HepG2 (cell line): ENCODE data around the gene ELFN1. TPM values are rescaled to one million over a fixed set of nuclear protein-coding genes. Genes with fewer than 3 reads are reported as not detected.

Experiments used
- ATF5 ChIP-seq: sonication (generic); formaldehyde crosslinking; IDR thresholded peaks from 2 replicates; pipeline ENCODE4 v1.4.0; 2020; ENCODE audit warnings: mild to moderate bottlenecking, low read depth, missing genetic modification reagents
- CENPX ChIP-seq: sonication (generic); formaldehyde crosslinking; IDR thresholded peaks from 2 replicates; pipeline ENCODE4 v1.9.0; 2021; ENCODE audit warnings: mild to moderate bottlenecking, missing genetic modification reagents, moderate library complexity
- GATAD2A ChIP-seq: IDR thresholded peaks from 2 replicates; pipeline ENCODE4 v1.6.1; 2016
- HHEX ChIP-seq: IDR thresholded peaks from 2 replicates; pipeline ENCODE4 v1.6.1; 2016; ENCODE audit warnings: control low read depth
- HIVEP1 ChIP-seq: sonication (generic); formaldehyde crosslinking; IDR thresholded peaks from 2 replicates; pipeline ENCODE4 v1.4.0; 2020; ENCODE audit warnings: mild to moderate bottlenecking, missing genetic modification reagents
- HOMEZ ChIP-seq: IDR thresholded peaks from 2 replicates; pipeline ENCODE4 v1.6.1; 2016; ENCODE audit warnings: low read depth
- MAZ ChIP-seq, 2 experiments: sonication (generic) in 1 of 2; formaldehyde crosslinking in 1 of 2; IDR thresholded peaks; 2 replicates each; pipeline versions ENCODE4 v1.5.0 to v1.6.1; 2012 to 2020; ENCODE audit warnings: low read depth in 2 of 2, mild to moderate bottlenecking in 2 of 2, borderline replicate concordance in 1 of 2, improper control_type of control experiment in 1 of 2, low read length in 1 of 2, missing genetic modification reagents in 1 of 2, moderate library complexity in 1 of 2
- MIER3 ChIP-seq: IDR thresholded peaks from 2 replicates; pipeline ENCODE4 v1.6.1; 2016; ENCODE audit warnings: missing compliant biosample characterization, borderline replicate concordance
- MXD4 ChIP-seq: IDR thresholded peaks from 2 replicates; pipeline ENCODE4 v1.6.1; 2016; ENCODE audit warnings: mild to moderate bottlenecking, missing biosample characterization, missing genetic modification reagents
- NONO ChIP-seq, 2 experiments: fragments of 450-650 bp in 1 of 2; sonication (generic) in 1 of 2; formaldehyde crosslinking in 1 of 2; IDR thresholded peaks in 1 of 2; conservative IDR thresholded peaks in 1 of 2; 2 replicates each; pipeline versions ENCODE4 v1.6.1 to v1.8.0; 2017 to 2022; ENCODE audit warnings: mild to moderate bottlenecking in 1 of 2, missing genetic modification reagents in 1 of 2, moderate library complexity in 1 of 2
- ONECUT2 ChIP-seq: sonication (generic); formaldehyde crosslinking; IDR thresholded peaks from 2 replicates; pipeline ENCODE4 v1.4.0; 2020; ENCODE audit warnings: missing genetic modification reagents
- PRDM4 ChIP-seq: sonication (generic); formaldehyde crosslinking; IDR thresholded peaks from 2 replicates; pipeline ENCODE4 v1.9.0; 2021; ENCODE audit warnings: missing genetic modification reagents, borderline replicate concordance
- SAP130 ChIP-seq: IDR thresholded peaks from 2 replicates; pipeline ENCODE4 v1.6.1; 2016; ENCODE audit warnings: low read depth
- ZBTB38 ChIP-seq: sonication (generic); formaldehyde crosslinking; IDR thresholded peaks from 2 replicates; pipeline ENCODE4 v1.5.1; 2020; ENCODE audit warnings: mild to moderate bottlenecking, missing genetic modification reagents
- ZBTB7A ChIP-seq: sonication (generic); formaldehyde crosslinking; IDR thresholded peaks from 2 replicates; pipeline ENCODE4 v1.8.0; 2022; ENCODE audit warnings: mild to moderate bottlenecking, missing genetic modification reagents
- ZFP62 ChIP-seq: sonication (generic); formaldehyde crosslinking; IDR thresholded peaks from 2 replicates; pipeline ENCODE4 v1.4.0; 2020; ENCODE audit warnings: missing genetic modification reagents
- ZNF142 ChIP-seq: sonication (generic); formaldehyde crosslinking; IDR thresholded peaks from 2 replicates; pipeline ENCODE4 v1.4.0; 2020; ENCODE audit warnings: missing genetic modification reagents
- ZNF263 ChIP-seq: sonication (generic); formaldehyde crosslinking; IDR thresholded peaks from 2 replicates; pipeline ENCODE4 v1.4.0; 2020; ENCODE audit warnings: missing genetic modification reagents
- ZNF674 ChIP-seq: sonication (generic); formaldehyde crosslinking; IDR thresholded peaks from 2 replicates; pipeline ENCODE4 v1.5.0; 2020; ENCODE audit warnings: low read depth, mild to moderate bottlenecking, missing genetic modification reagents
- ZSCAN20 ChIP-seq: sonication (generic); formaldehyde crosslinking; IDR thresholded peaks from 2 replicates; pipeline ENCODE4 v1.4.0; 2020; ENCODE audit warnings: missing genetic modification reagents, mild to moderate bottlenecking, borderline replicate concordance
- polyA plus RNA-seq, 8 experiments: library from polyadenylated mRNA; depleted of rRNA in 3 of 8; stranded (reverse) in 7 of 8; unstranded in 1 of 8; fragments of >200 nt; fragmentation: Illumina TruSeq in 4 of 8; extraction: Trizol in 4 of 8; gene quantifications; 2 replicates each; pipeline versions ENCODE4 v1.2.1 to v1.2.3, GENCODE V29; 2011 to 2016; ENCODE audit warnings: low read depth in 4 of 8, missing spikeins in 1 of 8, mixed read lengths in 1 of 8; ENCODE audit not compliant: insufficient read depth in 1 of 8
- total RNA-seq, 5 experiments: library from RNA; depleted of rRNA; stranded (reverse); fragments of >200 nt; fragmentation: Illumina TruSeq; extraction: Trizol; gene quantifications; 2 replicates each; pipeline ENCODE4 v1.2.3, GENCODE V29; 2016; ENCODE audit warnings: low read depth in 1 of 5

Gene ELFN1
- total and polyA plus RNA-seq, 2 of the 13 experiments (the other 11 are each of a cell fraction or from before 2014, with no cell fraction given): 0.13 to 0.18 TPM

- TF ChIP-seq SAP130 (no peak), ZBTB38 (CRISPR knock-in tag) (0 out of 2 replicates have a peak, but pooled peaks have one; percentile 9), GATAD2A (CRISPR knock-in tag) (no peak; the same call in 1 of the 2 replicates), HHEX (CRISPR knock-in tag) (no peak), ZBTB7A (CRISPR knock-in tag) (peak; percentile 56; the same call in 1 of the 2 replicates), HIVEP1 (CRISPR knock-in tag) (no peak), CENPX (CRISPR knock-in tag) (no peak), HOMEZ (no peak), ONECUT2 (CRISPR knock-in tag) (no peak), ATF5 (CRISPR knock-in tag) (no peak), ZFP62 (CRISPR knock-in tag) (no peak), MXD4 (no peak), ZNF142 (CRISPR knock-in tag) (no peak), NONO (IDR thresholded peaks at IDR 0.05) (no peak), NONO (CRISPR knock-in tag; conservative IDR thresholded peaks at IDR 0.05) (no peak), ZNF263 (CRISPR knock-in tag) (no peak), ZNF674 (CRISPR knock-in tag) (no peak), MIER3 (CRISPR knock-in tag) (no peak), ZSCAN20 (CRISPR knock-in tag) (no peak), PRDM4 (CRISPR knock-in tag) (no peak), MAZ (IDR thresholded peaks at IDR 0.05; ENCODE audit: borderline replicate concordance, low read depth, low read length) (no peak), MAZ (CRISPR knock-in tag; IDR thresholded peaks at IDR 0.05; ENCODE audit: low read depth) (no peak)
These were observed 19.6 kb upstream of the ELFN1 start (continued) for GRCh38 chr7:1650363-1651030.
